Endothelial cell (in vitro differentiated cells): ENCODE measurements around the gene VMO1. TPM values are rescaled to one million over a fixed set of nuclear protein-coding genes. Genes with fewer than 3 reads are reported as not detected.

Experiments used
- DNase-seq: peaks from one replicate; pipeline ENCODE4 v3.0.0; 2021; ENCODE audit warnings: low spot score
- H3K27ac Mint-ChIP-seq: one replicate; pipeline ENCODE4 v1.8.0; 2021; ENCODE audit warnings: mixed read lengths, inconsistent platforms; ENCODE audit not compliant: unreplicated experiment
- H3K27me3 Mint-ChIP-seq: one replicate; pipeline ENCODE4 v1.8.0; 2021; ENCODE audit warnings: mild to moderate bottlenecking, moderate library complexity, mixed read lengths, inconsistent platforms; ENCODE audit not compliant: unreplicated experiment
- H3K36me3 Mint-ChIP-seq: one replicate; pipeline ENCODE4 v1.8.0; 2021; ENCODE audit warnings: mild to moderate bottlenecking, low read depth, mixed read lengths, inconsistent platforms; ENCODE audit not compliant: unreplicated experiment
- H3K4me1 Mint-ChIP-seq: one replicate; pipeline ENCODE4 v1.8.0; 2021; ENCODE audit warnings: mild to moderate bottlenecking, mixed read lengths, inconsistent platforms; ENCODE audit not compliant: unreplicated experiment
- H3K4me3 Mint-ChIP-seq: one replicate; pipeline ENCODE4 v1.8.0; 2021; ENCODE audit warnings: mild to moderate bottlenecking, mixed read lengths, inconsistent platforms; ENCODE audit not compliant: unreplicated experiment
- H3K9me3 Mint-ChIP-seq: one replicate; pipeline ENCODE4 v1.8.0; 2021; ENCODE audit warnings: mixed read lengths, inconsistent platforms; ENCODE audit not compliant: unreplicated experiment
- total RNA-seq: library from RNA; stranded (reverse); fragmentation: NEBNext Ultra II Directional; extraction: Animal tissue kit (Norgen Biotek cat#: 25700); gene quantifications from one replicate; pipeline ENCODE4 v1.2.1, GENCODE V29; 2021; ENCODE audit not compliant: unreplicated experiment
- TF ChIP-seq, protein P1 (sequence below): fragments of 200-600 bp; sonication (generic); IDR thresholded peaks from one replicate; pipeline ENCODE4 v1.5.0; 2021; ENCODE audit warnings: antibody characterized with exemption; ENCODE audit not compliant: unreplicated experiment

The VMO1 gene
- total RNA-seq, 1 donor from 2014 or later = 2.9 TPM

DNA sequence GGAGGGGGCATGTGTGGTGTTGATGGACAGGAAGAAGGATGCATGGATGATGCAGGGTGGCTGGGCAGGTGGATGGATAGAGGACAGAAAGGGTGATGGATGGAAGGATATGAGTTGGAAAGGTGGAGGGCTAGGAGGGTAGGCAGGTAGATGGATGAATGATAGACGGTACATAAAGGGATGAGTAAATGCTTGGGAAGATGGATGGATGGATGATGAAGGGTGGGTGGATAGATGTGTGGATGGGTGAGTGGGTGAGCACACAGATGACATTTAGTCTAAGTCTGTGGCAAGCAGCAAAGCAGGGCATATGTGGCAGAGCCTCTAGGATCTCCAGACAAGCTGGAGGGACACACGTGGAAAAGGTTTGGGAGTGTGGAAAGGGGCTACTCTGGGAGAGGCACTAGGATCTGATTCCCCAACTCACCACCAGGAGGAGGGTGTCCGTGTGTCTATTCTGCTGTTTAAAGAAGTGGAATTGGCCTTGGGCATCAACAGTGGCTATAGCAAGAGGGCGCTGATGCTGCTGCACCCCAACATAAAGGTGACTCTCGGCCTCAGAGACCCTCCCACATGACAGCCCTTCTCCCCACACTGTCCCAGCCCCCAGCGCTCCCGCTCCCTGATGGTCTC, 29.0 kb upstream of the VMO1 start:
- DNase-seq = no peak
- Mint-ChIP-seq H3K4me1 (peaks cover 2% of the 10 kb centered on the region), H3K36me3 (peaks cover 30% of the 10 kb centered on the region), H3K4me3 (no peak overlapping the region), H3K9me3 (no peaks in the 10 kb centered on the region), H3K27ac (peak overlapping the region; percentile 33), H3K27me3 (peaks cover 4% of the 10 kb centered on the region)
- TF ChIP-seq, protein P1, sequence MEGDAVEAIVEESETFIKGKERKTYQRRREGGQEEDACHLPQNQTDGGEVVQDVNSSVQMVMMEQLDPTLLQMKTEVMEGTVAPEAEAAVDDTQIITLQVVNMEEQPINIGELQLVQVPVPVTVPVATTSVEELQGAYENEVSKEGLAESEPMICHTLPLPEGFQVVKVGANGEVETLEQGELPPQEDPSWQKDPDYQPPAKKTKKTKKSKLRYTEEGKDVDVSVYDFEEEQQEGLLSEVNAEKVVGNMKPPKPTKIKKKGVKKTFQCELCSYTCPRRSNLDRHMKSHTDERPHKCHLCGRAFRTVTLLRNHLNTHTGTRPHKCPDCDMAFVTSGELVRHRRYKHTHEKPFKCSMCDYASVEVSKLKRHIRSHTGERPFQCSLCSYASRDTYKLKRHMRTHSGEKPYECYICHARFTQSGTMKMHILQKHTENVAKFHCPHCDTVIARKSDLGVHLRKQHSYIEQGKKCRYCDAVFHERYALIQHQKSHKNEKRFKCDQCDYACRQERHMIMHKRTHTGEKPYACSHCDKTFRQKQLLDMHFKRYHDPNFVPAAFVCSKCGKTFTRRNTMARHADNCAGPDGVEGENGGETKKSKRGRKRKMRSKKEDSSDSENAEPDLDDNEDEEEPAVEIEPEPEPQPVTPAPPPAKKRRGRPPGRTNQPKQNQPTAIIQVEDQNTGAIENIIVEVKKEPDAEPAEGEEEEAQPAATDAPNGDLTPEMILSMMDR = no peak

DNA sequence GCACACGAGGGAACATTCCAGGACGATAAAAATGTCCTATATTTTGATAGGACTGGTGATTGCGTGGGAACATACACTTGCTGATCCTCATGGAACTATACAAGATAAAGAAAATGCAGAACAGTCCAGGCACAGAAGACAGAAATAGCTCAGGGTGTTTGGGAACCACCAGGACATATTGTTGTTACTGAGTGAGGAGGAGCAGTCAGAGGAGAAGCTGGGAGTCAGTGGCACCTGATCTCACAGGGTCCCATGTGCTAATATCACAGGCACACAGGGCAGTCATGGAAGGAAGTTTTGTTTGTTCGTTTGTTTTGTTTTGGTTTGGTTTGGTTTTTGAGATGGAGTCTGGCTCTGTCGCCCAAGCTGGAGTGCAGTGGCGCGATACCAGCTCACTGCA, 26.5 kb upstream of the VMO1 start:
- TF ChIP-seq, protein P1 = no peak
- H3K9me3 Mint-ChIP-seq = no peaks in the 10 kb centered on the region
- no peak overlapping the region for H3K27ac Mint-ChIP-seq
- H3K36me3 Mint-ChIP-seq = peaks cover 28% of the 10 kb centered on the region
- H3K4me3 Mint-ChIP-seq = no peak overlapping the region
- H3K4me1 Mint-ChIP-seq = peaks cover 6% of the 10 kb centered on the region
- no peak for DNase-seq
- no peaks in the 10 kb centered on the region for H3K27me3 Mint-ChIP-seq

DNA sequence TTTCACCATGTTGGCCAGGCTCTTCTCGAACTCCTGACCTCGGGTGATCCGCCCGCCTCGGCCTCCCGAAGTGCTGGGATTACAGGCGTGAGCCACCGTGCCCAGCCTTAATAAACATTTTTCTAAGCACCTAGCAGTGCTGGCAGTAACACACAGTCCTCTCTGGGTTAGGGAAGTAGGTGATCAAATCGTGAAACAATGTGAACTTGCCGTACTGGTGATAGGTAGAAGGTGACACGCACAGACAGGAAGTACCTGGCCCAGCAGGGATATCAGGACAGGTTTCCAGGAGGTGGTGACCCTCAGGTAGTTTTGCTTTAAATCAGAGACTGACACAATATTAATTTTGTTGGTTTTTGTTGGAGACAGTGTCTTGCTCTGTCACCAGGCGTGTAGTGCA, 25.3 kb upstream of the VMO1 start:
- Mint-ChIP-seq H3K9me3 (no peaks in the 10 kb centered on the region), H3K27ac (no peak overlapping the region), H3K36me3 (peaks cover 28% of the 10 kb centered on the region), H3K27me3 (no peaks in the 10 kb centered on the region), H3K4me3 (peak overlapping the region; percentile 24), H3K4me1 (peaks cover 6% of the 10 kb centered on the region)
- DNase-seq = no peak
- TF ChIP-seq, protein P1 = no peak

DNA sequence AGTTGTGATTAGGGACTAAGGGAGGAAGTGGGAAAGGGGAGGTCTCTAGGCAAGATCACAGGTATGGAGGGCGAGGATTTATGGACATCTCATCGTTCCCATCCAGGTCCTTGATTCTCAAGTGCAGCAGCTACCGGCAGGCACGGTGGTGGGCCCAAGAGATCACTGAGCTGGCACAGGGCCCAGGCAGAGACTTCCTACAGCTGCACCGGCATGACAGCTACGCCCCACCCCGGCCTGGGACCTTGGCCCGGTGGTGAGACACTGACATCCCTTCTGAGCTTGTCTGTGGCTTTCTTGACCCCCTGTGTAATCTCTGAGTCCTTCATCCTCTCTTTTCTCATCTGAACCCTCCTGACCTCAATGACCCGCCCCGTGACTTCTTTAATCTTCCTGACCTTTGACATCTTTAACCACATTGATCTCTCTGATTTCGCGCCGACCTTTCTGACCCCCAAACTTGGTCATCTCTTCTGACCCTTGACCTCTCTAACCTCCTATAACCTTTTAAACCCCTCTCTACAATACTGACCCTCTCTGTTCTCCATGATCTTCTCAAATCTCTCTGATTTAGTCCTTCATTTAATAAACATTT, 24.6 kb upstream of the VMO1 start:
- Mint-ChIP-seq H3K36me3 (peaks cover 27% of the 10 kb centered on the region), H3K27me3 (peaks cover 5% of the 10 kb centered on the region), H3K4me1 (peaks cover 11% of the 10 kb centered on the region), H3K4me3 (peak overlapping the region; percentile 14), H3K27ac (no peak overlapping the region), H3K9me3 (no peaks in the 10 kb centered on the region)
- DNase-seq = no peak
- TF ChIP-seq, protein P1 = no peak

DNA sequence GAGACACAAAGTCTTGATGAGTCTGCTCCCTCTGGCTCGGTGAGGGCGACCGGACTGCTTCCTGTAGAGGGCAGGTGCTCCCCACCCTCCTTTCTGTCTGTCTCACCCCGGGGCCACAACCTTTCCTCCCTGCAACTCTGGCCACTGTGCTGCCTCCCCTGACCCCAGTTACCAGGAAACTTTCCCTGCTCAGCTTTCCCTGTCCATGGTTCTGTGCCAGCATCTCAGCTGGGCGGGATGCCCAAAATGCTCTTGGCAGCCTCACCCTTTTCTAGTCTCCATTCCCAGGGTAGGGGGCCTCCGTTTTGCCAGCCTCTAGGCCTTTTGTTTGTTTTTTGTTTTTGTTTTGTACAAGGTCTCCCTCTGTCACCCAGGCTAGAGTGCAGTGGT, 22.2 kb upstream of the VMO1 start:
- Mint-ChIP-seq H3K36me3 (peaks cover 22% of the 10 kb centered on the region), H3K27me3 (peaks cover 12% of the 10 kb centered on the region), H3K27ac (no peak overlapping the region), H3K4me1 (peaks cover 11% of the 10 kb centered on the region), H3K4me3 (peak overlapping the region; percentile 85), H3K9me3 (no peaks in the 10 kb centered on the region)
- DNase-seq = no peak
- TF ChIP-seq, protein P1 = no peak
